ENCODE results near the gene KIF5A. TPM values are rescaled to one million over a fixed set of nuclear protein-coding genes. Genes with fewer than 3 reads are reported as not detected.
A peak's percentile ranks its signal among the peaks of the same experiment; 100 is the strongest.

KIF5A gene
- total and polyA plus RNA-seq, 2 of the 13 experiments (the other 11 are each of a cell fraction or from before 2014, with no cell fraction given): 1.6 to 11.9 TPM

GRCh38 chr12:57576613-57577160, 26.8 kb downstream of the KIF5A start (continued):
- TF ChIP-seq BCL3 (CRISPR knock-in tag; IDR thresholded peaks at IDR 0.05): no peak
- peak; percentile 93 for TF ChIP-seq JUND (CRISPR knock-in tag; IDR thresholded peaks at IDR 0.05)
- TF ChIP-seq NR2F6 (IDR thresholded peaks at IDR 0.05): no peak
- no peak for TF ChIP-seq NR2F6 (CRISPR knock-in tag; IDR thresholded peaks at IDR 0.05)
- 0 out of 2 replicates have a peak, but pooled peaks have one; percentile 17 for TF ChIP-seq ELF1 (CRISPR knock-in tag; IDR thresholded peaks at IDR 0.05)
- no peak for TF ChIP-seq ZNF790 (CRISPR knock-in tag; IDR thresholded peaks at IDR 0.05; ENCODE audit: borderline replicate concordance)
- no peak for TF ChIP-seq SAP130 (CRISPR knock-in tag; IDR thresholded peaks at IDR 0.05; ENCODE audit: low read depth)
- TF ChIP-seq TFDP2 (CRISPR knock-in tag; IDR thresholded peaks at IDR 0.05): no peak
- peak; percentile 99 for TF ChIP-seq FOSL2 (CRISPR knock-in tag; IDR thresholded peaks at IDR 0.05)
- no peak; the same call in 1 of the 2 replicates for TF ChIP-seq ZNF292 (CRISPR knock-in tag; IDR thresholded peaks at IDR 0.05; ENCODE audit: borderline replicate concordance, low read depth)
- no peak for TF ChIP-seq ZBTB14 (CRISPR knock-in tag; IDR thresholded peaks at IDR 0.05)
- TF ChIP-seq FOXA1 (IDR thresholded peaks at IDR 0.05): no peak
- no peak for TF ChIP-seq FOXA1 (CRISPR knock-in tag; IDR thresholded peaks at IDR 0.05)
- no peak for TF ChIP-seq GRHL1 (CRISPR knock-in tag; conservative IDR thresholded peaks at IDR 0.05)
- no peak for TF ChIP-seq RFX3 (CRISPR knock-in tag; IDR thresholded peaks at IDR 0.05)
- no peak for TF ChIP-seq BCL6 (CRISPR knock-in tag; IDR thresholded peaks at IDR 0.05)
- TF ChIP-seq CSRNP2 (CRISPR knock-in tag; conservative IDR thresholded peaks at IDR 0.05; ENCODE audit: low read depth): no peak
- no peak for TF ChIP-seq SIN3B (IDR thresholded peaks at IDR 0.05; ENCODE audit: low read length)
- no peak for TF ChIP-seq ATF4 (CRISPR knock-in tag; IDR thresholded peaks at IDR 0.05)
- TF ChIP-seq ZSCAN25 (CRISPR knock-in tag; IDR thresholded peaks at IDR 0.05): no peak
- no peak for TF ChIP-seq ZNF251 (CRISPR knock-in tag; IDR thresholded peaks at IDR 0.05)
- no peak for TF ChIP-seq ZNF274 (CRISPR knock-in tag; IDR thresholded peaks at IDR 0.05)
- no peak for TF ChIP-seq TERF1 (CRISPR knock-in tag; IDR thresholded peaks at IDR 0.05)
